Retinal pigment epithelial cell (primary cell): ENCODE results near the gene CHRDL1.
"Not testable (repeated sequence)": the region's sequence is repeated elsewhere in the genome, so short reads cannot be mapped to it uniquely, and the experiment has no call there.

Experiments
- DNase-seq: peaks from one replicate; pipeline ENCODE4 v3.0.0-alpha.2; 2010; ENCODE audit warnings: low read depth
- H3K4me3 ChIP-seq: 2 replicates; pipeline ENCODE4 v1.5.1; 2011; ENCODE audit warnings: mild to moderate bottlenecking, low read length, control low read depth, moderate library complexity
- TF ChIP-seq, protein P1 (sequence below): conservative IDR thresholded peaks from 2 replicates; pipeline ENCODE4 v1.5.1; 2011; ENCODE audit warnings: low read depth, low read length, control low read depth, inconsistent platforms

CHRDL1 gene

DNA sequence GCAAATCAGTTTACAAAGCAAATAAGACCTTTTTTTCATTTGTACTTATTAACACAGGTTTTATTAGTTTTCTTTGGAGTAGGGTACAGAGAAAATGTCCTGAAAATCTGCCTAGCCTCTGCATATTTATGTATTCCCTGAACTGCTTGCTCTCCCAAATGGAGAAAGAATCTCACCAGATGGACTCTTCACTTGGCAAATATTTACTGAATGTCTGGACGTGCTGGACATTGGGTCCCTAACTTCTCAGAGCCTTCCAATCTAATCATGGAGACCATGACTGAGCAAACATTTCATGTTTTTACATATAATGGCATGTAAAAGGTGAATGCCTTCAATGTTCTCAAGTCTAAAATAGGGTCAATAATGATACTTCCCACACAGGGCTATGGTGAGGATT is 126.0 kb downstream of the CHRDL1 start:
- DNase-seq, result no peak

DNA sequence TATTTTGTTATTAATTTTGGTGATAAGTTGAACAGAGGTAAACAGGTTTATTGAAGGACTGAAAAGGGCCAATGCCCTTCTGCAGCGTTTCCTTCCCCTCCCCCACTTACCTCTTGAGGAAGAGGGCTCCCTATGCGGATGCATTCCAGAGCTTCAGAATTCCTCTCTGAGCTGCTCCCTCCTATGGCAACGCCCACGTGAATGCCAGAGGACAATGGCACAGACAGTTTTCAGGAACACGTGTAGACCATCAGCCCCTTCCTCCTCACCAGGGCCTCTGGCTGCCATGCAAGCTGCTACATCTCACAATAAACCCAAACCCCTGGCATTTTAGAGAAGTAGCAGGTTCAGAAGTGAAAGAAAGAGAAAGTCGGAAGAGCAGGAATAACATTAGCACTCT is 127.9 kb downstream of the CHRDL1 start:
- H3K4me3 ChIP-seq, result no peak overlapping the region
- TF ChIP-seq, protein P1, sequence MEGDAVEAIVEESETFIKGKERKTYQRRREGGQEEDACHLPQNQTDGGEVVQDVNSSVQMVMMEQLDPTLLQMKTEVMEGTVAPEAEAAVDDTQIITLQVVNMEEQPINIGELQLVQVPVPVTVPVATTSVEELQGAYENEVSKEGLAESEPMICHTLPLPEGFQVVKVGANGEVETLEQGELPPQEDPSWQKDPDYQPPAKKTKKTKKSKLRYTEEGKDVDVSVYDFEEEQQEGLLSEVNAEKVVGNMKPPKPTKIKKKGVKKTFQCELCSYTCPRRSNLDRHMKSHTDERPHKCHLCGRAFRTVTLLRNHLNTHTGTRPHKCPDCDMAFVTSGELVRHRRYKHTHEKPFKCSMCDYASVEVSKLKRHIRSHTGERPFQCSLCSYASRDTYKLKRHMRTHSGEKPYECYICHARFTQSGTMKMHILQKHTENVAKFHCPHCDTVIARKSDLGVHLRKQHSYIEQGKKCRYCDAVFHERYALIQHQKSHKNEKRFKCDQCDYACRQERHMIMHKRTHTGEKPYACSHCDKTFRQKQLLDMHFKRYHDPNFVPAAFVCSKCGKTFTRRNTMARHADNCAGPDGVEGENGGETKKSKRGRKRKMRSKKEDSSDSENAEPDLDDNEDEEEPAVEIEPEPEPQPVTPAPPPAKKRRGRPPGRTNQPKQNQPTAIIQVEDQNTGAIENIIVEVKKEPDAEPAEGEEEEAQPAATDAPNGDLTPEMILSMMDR, result no peak
- no peak for DNase-seq

More for the DNA sequence above, 126.0 kb downstream of the CHRDL1 start:
- H3K4me3 ChIP-seq, result no peak overlapping the region
- TF ChIP-seq, protein P1, result no peak

DNA sequence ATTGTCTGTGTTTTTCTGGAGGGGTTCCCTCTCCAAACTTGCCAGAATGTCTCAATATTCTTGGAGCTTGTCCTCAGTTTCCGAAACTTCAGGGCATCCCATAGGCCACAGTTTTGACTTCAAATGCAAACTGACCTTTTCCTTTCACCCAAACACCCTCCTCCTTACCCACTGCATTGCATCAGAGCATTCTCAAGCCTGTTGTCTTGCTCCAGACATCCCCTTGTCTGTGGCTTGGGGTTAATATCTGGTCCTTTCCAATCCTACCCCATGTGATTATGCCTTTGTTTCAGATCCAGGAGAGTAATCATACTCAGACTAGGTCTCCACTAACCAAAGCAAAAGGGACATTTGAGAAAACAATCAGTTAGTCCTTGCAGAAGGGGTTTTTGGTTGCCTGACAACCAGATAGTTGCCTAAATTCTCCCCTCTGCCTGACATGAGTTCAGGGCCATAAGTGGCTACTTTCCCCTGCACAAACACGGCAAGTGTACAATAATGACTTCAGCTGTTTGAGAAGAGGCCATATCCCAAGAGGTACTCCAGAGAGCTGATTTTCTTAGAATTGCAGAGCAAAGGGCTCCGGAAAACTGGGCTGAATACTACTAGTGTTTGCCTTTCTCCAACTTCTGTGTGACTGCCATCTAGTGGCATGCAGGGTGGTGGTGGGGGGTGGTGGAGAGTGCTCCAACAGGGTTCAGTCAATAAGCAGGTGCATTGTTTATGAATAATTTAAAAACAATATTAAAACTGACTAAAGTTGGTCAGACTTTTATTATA is 130.2 kb downstream of the CHRDL1 start:
- TF ChIP-seq, protein P1, result peak; percentile 85
- H3K4me3 ChIP-seq, result no peak overlapping the region
- no peak for DNase-seq

DNA sequence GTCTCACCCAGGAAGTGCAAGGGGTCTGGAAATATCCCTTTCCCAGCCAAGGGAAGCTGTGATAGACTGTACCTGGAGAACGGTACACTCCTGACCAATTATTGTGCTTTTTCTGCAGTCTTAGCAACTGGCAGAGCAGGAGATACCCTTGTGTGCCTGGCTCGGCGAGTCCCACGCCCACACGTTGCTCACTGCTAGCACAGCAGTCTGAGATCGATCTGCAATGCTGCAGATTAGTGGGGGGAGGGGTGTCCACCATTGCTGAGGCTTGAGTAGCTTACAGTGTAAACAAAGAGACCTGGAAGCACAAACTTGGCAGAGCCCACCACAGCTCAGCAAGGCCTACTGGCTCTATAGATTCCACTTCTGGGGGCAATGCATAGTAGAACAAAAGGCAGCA is 138.5 kb downstream of the CHRDL1 start:
- TF ChIP-seq, protein P1, result no peak
- DNase-seq, result peak; percentile 7
- no peak overlapping the region for H3K4me3 ChIP-seq

DNA sequence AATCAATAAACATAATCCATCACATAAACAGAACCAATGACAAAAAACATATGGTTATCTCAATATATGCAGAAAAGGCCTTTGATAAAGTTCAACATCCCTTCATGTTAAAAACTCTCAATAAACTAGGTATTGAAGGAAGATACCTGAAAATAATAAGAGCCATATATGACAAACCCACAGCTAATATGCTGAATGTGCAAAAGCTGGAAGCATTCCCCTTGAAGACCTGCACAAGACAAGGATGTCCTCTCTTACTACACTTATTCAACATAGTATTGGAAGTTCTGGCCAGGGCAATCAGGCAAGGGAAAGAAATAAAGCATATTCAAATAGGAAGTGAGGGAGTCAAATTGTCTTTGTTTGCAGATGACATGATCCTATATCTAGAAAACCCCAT is 141.3 kb downstream of the CHRDL1 start:
- not testable (repeated sequence) for H3K4me3 ChIP-seq, DNase-seq

DNA sequence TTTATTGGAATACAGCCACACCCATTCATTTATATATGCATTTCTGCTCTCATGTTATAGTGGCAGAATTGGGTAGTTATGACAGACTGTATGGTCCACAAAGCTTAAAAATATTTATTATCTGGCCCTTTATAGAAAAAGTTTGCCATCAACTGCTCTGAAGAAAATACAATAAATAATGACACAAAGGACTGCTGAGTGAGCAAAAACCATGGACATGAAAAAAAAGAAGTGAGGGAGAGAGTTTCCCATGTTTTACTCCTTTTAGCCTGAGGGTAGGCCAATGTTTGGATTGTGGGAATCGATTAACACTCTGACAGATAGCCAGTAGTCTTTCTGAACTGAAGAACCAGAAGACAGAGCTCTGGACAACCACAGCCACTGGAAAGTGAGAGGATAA is 149.2 kb downstream of the CHRDL1 start:
- H3K4me3 ChIP-seq, result no peak overlapping the region
- TF ChIP-seq, protein P1, result no peak
- DNase-seq, result no peak
